ENCODE measurements around the gene SELENOW.

GRCh38 chr19:47758443-47758804, 20.1 kb upstream of the SELENOW start:
- TF ChIP-seq POLR2A (IDR thresholded peaks at IDR 0.05) (no peak), CTCF (IDR thresholded peaks at IDR 0.05) (no peak)

All from lower leg skin (tissue), 3 donors.